ENCODE results near the gene SLC16A10. TPM values are rescaled to one million over a fixed set of nuclear protein-coding genes. Genes with fewer than 3 reads are reported as not detected.
A peak's percentile ranks its signal among the peaks of the same experiment; 100 is the strongest.
"Not testable (repeated sequence)": the region's sequence is repeated elsewhere in the genome, so short reads cannot be mapped to it uniquely, and the experiment has no call there.

SLC16A10 gene, protein sequence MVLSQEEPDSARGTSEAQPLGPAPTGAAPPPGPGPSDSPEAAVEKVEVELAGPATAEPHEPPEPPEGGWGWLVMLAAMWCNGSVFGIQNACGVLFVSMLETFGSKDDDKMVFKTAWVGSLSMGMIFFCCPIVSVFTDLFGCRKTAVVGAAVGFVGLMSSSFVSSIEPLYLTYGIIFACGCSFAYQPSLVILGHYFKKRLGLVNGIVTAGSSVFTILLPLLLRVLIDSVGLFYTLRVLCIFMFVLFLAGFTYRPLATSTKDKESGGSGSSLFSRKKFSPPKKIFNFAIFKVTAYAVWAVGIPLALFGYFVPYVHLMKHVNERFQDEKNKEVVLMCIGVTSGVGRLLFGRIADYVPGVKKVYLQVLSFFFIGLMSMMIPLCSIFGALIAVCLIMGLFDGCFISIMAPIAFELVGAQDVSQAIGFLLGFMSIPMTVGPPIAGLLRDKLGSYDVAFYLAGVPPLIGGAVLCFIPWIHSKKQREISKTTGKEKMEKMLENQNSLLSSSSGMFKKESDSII
- 1 to 10 TPM; 4.8 to 9.5 TPM for total RNA-seq
- long read RNA-seq, result 0 reads

- ATAC-seq (peak; percentile 93 to 96), DNase-seq (peak; percentile 68)
- intact Hi-C loops (cut with DNase I), result loop anchor here in 1 of 2 donors (10.0 kb wide), 1 partner anchor 118 kb away; no protein-coding TSS in a partner anchor
These were observed at the start of gene SLC16A10 for GRCh38 chr6:111087106-111087835. TSS of gene SLC16A10 (plus strand) at chr6:111087503. CDS start at chr6:111087753, 250 bp downstream.

DNA sequence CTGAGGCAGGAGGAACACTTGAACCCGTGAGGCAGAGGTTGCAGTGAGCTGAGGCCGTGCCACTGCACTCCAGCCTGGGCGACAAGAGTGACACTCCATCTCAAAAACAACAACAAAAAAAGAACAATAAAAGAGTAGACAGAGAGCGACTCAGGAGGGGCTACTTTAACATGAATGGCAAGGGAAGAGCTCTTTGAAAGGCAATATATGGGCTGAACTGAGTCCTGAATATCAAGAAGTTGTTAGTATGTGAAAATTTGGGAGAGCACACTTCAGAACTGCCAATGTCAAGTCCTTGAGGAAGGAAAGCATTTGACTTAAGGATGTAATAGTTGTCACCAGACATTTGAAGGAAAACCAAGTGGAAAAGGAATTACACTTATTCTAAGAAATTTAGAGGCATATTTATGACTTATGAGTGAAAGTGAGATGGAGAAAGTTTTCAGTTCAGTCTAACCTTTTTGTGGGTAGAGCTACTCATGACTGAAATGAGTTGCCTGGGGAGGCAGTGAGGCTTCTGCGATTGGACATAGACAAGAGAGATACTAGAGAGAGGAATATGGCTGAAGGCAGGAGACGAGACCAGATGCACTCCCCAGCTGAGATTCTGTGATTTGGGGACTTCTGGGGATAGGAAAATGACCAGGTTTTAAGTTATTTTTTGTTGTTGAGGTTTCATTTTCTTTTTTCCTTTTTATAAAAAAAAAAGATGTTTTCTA, 48.6 kb upstream of the SLC16A10 start:
- no peak for DNase-seq
- intact Hi-C loops (cut with DNase I), result no loop called here
- ATAC-seq, result no peak

- intact Hi-C loops (cut with DNase I), result no loop called here
- DNase-seq (no peak), ATAC-seq (no peak)
These were observed 45.4 kb upstream of the SLC16A10 start for GRCh38 chr6:111041917-111042316.

DNA sequence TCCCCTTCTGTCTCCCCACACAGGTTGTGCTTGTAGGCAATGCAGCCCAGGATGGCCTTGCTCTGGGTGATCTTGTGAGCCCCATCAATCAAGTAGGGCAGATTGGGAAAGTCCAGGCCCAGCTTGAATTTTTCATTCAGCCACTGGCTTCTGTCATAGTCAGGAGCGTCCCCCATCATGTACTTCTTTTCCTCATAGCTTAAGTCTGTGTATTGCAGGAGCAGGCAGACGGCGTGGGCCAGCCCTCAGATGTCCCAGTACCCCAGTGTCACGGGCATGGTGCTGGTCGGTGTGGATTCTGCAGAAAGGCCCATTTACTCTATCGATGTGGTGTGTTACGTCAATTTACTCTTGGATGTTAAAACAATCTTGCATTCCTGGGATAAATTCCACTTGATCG, 40.1 kb upstream of the SLC16A10 start:
- intact Hi-C loops (cut with DNase I), result no loop called here
- no peak for DNase-seq
- no peak for ATAC-seq

DNA sequence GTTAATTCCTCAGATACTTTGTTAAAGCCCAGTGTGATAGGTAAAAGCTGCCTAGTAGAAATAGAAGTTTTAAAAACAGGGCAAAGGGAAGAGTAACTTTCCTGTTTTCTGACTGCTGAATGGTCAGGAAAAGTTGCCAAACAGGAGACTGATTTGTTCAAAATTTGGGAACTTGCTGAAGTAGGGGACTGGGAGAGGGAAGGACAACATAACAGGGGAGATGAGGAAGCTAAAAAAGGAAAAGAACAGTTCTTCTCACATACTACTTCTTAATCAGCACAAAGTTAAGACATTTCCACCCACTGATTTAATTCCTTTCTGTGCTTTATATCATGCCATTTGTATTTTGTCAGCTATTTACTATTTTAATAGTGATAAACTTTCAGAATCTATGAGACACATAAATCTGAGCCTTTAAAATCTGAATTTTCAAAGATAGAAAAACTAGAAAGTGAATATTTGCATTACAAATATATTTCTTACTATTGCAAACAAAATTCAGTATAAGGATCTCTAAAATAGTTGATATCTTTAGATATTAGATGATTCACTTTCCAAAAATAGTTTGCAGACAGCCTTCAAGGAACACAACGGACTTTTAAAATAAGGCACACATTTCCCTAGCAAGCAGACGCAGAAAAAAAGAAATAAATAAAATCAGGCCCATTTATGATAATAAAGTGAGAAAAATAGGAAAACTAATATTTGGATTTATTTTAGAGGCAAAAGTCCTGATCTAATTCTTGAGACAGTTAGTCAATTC, 36.9 kb upstream of the SLC16A10 start:
- peak in 1 of 2 donors; percentile 36 for ATAC-seq
- intact Hi-C loops (cut with DNase I), result loop anchor here in 1 of 2 donors (10.0 kb wide), 1 partner anchor 164 kb away; no protein-coding TSS in a partner anchor
- no peak for DNase-seq

DNA sequence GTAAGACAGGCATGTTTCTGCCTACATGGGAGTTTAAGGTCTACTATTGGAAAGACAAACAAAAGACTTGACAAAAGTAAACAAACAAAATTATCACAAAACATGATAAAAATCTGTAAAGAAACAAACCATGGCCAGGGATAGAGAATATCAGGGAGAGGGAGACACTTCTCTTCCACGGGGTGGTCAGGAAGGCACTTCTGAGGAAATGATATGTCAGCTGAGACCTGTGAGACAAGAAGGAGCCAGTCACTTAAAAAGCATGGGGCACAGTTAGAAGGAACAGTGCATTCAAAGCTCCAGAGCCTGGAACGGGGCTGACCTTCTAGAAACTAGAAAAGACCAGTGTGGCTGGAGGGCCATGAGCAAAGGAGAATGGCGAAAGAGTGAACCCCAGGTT, 35.1 kb upstream of the SLC16A10 start:
- no peak for DNase-seq
- ATAC-seq, result no peak
- intact Hi-C loops (cut with DNase I), result loop anchor here in 1 of 2 donors (10.0 kb wide), 1 partner anchor 163 kb away; no protein-coding TSS in a partner anchor

DNA sequence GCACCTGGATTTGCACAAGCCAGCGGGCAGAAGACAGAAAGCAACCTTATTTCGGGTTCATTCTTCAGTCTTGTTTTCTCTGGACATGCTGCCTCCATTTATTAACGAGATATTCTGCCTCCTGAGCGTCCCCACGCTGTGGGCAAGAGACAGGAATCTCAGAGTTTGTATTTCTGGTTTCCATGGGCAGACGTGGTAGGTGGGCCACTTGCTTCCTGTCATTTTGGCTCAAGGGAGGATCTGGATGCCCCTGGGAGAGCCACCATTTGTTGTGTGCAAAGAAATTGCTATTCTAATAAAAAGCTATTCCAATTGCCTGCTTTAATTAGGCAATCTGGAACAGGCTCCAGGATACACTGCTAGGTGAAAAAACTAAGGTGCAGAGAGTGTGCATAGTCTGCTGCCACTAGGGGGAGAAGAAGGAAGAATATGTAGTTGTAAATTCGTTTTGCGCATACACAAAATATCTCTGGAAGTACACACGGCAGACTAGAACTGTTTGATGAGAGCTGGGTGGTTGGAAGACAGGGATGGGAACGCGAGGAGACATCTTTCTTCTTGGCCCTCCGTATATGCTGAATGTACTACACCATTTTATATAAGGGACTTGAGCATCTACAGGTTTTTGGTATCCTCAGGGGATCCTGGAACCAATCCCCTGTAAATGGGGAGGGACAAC, 30.1 kb upstream of the SLC16A10 start:
- no peak for DNase-seq
- ATAC-seq, result peak; percentile 44 to 76
- intact Hi-C loops (cut with DNase I), result loop anchor here (2.0 to 10.0 kb wide), 2 partner anchors 154 to 158 kb away; no protein-coding TSS in a partner anchor

- intact Hi-C loops (cut with DNase I), result no loop called here
- DNase-seq (no peak), ATAC-seq (no peak)
These were observed 25.8 kb upstream of the SLC16A10 start for GRCh38 chr6:111061508-111061907.

DNA sequence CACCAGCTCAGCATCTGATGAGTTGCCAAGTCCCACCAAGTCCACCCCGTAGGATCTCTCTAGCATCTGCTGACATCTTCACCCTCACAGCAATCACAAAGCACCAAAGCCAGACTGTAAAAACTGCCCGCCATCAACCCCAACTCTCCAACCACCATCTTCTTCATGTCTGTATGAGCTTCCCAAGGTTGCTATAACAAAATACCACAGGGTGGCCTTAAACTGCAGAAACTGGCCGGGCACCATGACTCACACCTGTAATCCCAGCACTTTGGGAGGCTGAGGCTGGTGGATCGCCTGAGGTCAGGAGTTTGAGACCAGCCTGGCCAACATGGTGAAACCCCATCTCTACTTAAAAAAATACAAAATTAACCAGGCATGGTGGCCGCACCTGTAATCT, 25.3 kb upstream of the SLC16A10 start:
- ATAC-seq; DNase-seq; intact Hi-C loops (cut with DNase I): not testable (repeated sequence)

GRCh38 chr6:111062860-111063259, 24.4 kb upstream of the SLC16A10 start:
- DNase-seq; intact Hi-C loops (cut with DNase I); ATAC-seq: not testable (repeated sequence)

- intact Hi-C loops (cut with DNase I), result no loop called here
- DNase-seq (no peak), ATAC-seq (no peak)
These were observed 19.0 kb upstream of the SLC16A10 start for GRCh38 chr6:111068109-111068865.

GRCh38 chr6:111068866-111069234, 18.5 kb upstream of the SLC16A10 start:
- intact Hi-C loops (cut with DNase I), result no loop called here
- ATAC-seq (no peak), DNase-seq (no peak)

GRCh38 chr6:111069382-111070104, 17.8 kb upstream of the SLC16A10 start:
- ATAC-seq (no peak), DNase-seq (no peak)
- intact Hi-C loops (cut with DNase I), result no loop called here

GRCh38 chr6:111070105-111071005, 16.9 kb upstream of the SLC16A10 start:
- intact Hi-C loops (cut with DNase I), result no loop called here
- ATAC-seq (no peak), DNase-seq (no peak)

- ATAC-seq (no peak), DNase-seq (no peak)
- intact Hi-C loops (cut with DNase I), result no loop called here
These were observed 14.4 kb upstream of the SLC16A10 start for GRCh38 chr6:111072801-111073360.
